ENCODE measurements around the gene SKP1.
A peak's percentile ranks its signal among the peaks of the same experiment; 100 is the strongest.
"Not testable (repeated sequence)": the region's sequence is repeated elsewhere in the genome, so short reads cannot be mapped to it uniquely, and the experiment has no call there.

The SKP1 gene

GRCh38 chr5:134176511-134177368, at the start of gene SKP1:
Gene SKP1 (minus strand): TSS chr5:134176950. CDS start chr5:134174022, 2,928 bp downstream.
- peak within 1 kb of the TSS; percentile 91 for H3K4me3 Mint-ChIP-seq
- peaks cover 19% of the 10 kb centered on the region for H3K4me1 Mint-ChIP-seq (ENCODE audit: low read depth)
- no peaks in the 10 kb centered on the region for H3K27me3 Mint-ChIP-seq (ENCODE audit: low read depth)

GRCh38 chr5:134225780-134226440, 49.2 kb upstream of the SKP1 start, which contains the start of gene PPP2CA:
Gene PPP2CA (minus strand): TSS chr5:134226073. CDS start chr5:134225861, 212 bp downstream.
- Mint-ChIP-seq H3K4me1 (ENCODE audit: low read depth) (peaks cover 39% of the 10 kb centered on the region), H3K36me3 (ENCODE audit: low read depth) (peaks cover 32% of the 10 kb centered on the region), H3K27me3 (ENCODE audit: low read depth) (no peaks in the 10 kb centered on the region), H3K4me3 (peak within 1 kb of the TSS; percentile 80), H3K9me3 (no peaks in the 10 kb centered on the region), H3K27ac (peak within 1 kb of the TSS; percentile 98)
- DNase-seq (ENCODE audit: low spot score): peak; percentile 100

More at GRCh38 chr5:134176511-134177368, at the start of gene SKP1:
- peaks cover 17% of the 10 kb centered on the region for H3K36me3 Mint-ChIP-seq (ENCODE audit: low read depth)
- peak within 1 kb of the TSS; percentile 97 for H3K27ac Mint-ChIP-seq
- H3K9me3 Mint-ChIP-seq: no peaks in the 10 kb centered on the region
- DNase-seq (ENCODE audit: low spot score): peak; percentile 87

GRCh38 chr5:134224888-134225779, 48.4 kb upstream of the SKP1 start:
- peak overlapping the region; percentile 80 for H3K4me3 Mint-ChIP-seq
- peaks cover 45% of the 10 kb centered on the region for H3K4me1 Mint-ChIP-seq (ENCODE audit: low read depth)
- H3K9me3 Mint-ChIP-seq: no peaks in the 10 kb centered on the region
- peak; percentile 71 for DNase-seq (ENCODE audit: low spot score)
- H3K27me3 Mint-ChIP-seq (ENCODE audit: low read depth): no peaks in the 10 kb centered on the region
- H3K27ac Mint-ChIP-seq: peak overlapping the region; percentile 98
- H3K36me3 Mint-ChIP-seq (ENCODE audit: low read depth): peaks cover 38% of the 10 kb centered on the region

- Mint-ChIP-seq H3K4me3 (peak overlapping the region; percentile 80), H3K27me3 (ENCODE audit: low read depth) (no peaks in the 10 kb centered on the region), H3K9me3 (no peaks in the 10 kb centered on the region), H3K27ac (peak overlapping the region; percentile 96), H3K4me1 (ENCODE audit: low read depth) (peaks cover 56% of the 10 kb centered on the region), H3K36me3 (ENCODE audit: low read depth) (peaks cover 43% of the 10 kb centered on the region)
- no peak for DNase-seq (ENCODE audit: low spot score)
Measured at GRCh38 chr5:134223406-134224248, 46.9 kb upstream of the SKP1 start.

GRCh38 chr5:134221690-134222089, 44.9 kb upstream of the SKP1 start:
- peaks cover 45% of the 10 kb centered on the region for H3K36me3 Mint-ChIP-seq (ENCODE audit: low read depth)

GRCh38 chr5:134215757-134216156, 39.0 kb upstream of the SKP1 start:
- Mint-ChIP-seq H3K4me3 (no peak overlapping the region), H3K27me3 (ENCODE audit: low read depth) (no peaks in the 10 kb centered on the region), H3K4me1 (ENCODE audit: low read depth) (peaks cover 32% of the 10 kb centered on the region), H3K9me3 (no peaks in the 10 kb centered on the region), H3K27ac (no peak overlapping the region), H3K36me3 (ENCODE audit: low read depth) (peaks cover 41% of the 10 kb centered on the region)
- no peak for DNase-seq (ENCODE audit: low spot score)

More at GRCh38 chr5:134221690-134222089, 44.9 kb upstream of the SKP1 start:
- not testable (repeated sequence) for DNase-seq (ENCODE audit: low spot score); H3K9me3 Mint-ChIP-seq; H3K27ac Mint-ChIP-seq; H3K27me3 Mint-ChIP-seq (ENCODE audit: low read depth)
- H3K4me3 Mint-ChIP-seq: peak overlapping the region; percentile 80
- H3K4me1 Mint-ChIP-seq (ENCODE audit: low read depth): peaks cover 49% of the 10 kb centered on the region

- not testable (repeated sequence) for H3K9me3 Mint-ChIP-seq; H3K27ac Mint-ChIP-seq; DNase-seq (ENCODE audit: low spot score); H3K4me3 Mint-ChIP-seq; H3K27me3 Mint-ChIP-seq (ENCODE audit: low read depth)
- peaks cover 20% of the 10 kb centered on the region for H3K4me1 Mint-ChIP-seq (ENCODE audit: low read depth)
- peaks cover 25% of the 10 kb centered on the region for H3K36me3 Mint-ChIP-seq (ENCODE audit: low read depth)
Measured at GRCh38 chr5:134211263-134212031, 34.7 kb upstream of the SKP1 start.

GRCh38 chr5:134209477-134210245, 32.9 kb upstream of the SKP1 start:
- Mint-ChIP-seq H3K4me3 (no peak overlapping the region), H3K4me1 (ENCODE audit: low read depth) (peaks cover 17% of the 10 kb centered on the region), H3K9me3 (no peaks in the 10 kb centered on the region), H3K36me3 (ENCODE audit: low read depth) (peaks cover 29% of the 10 kb centered on the region), H3K27me3 (ENCODE audit: low read depth) (no peaks in the 10 kb centered on the region), H3K27ac (no peak overlapping the region)
- DNase-seq (ENCODE audit: low spot score): no peak

- DNase-seq (ENCODE audit: low spot score): no peak
- H3K36me3 Mint-ChIP-seq (ENCODE audit: low read depth): peaks cover 24% of the 10 kb centered on the region
- no peaks in the 10 kb centered on the region for H3K9me3 Mint-ChIP-seq
- no peaks in the 10 kb centered on the region for H3K27me3 Mint-ChIP-seq (ENCODE audit: low read depth)
- no peak overlapping the region for H3K27ac Mint-ChIP-seq
- no peak overlapping the region for H3K4me3 Mint-ChIP-seq
- H3K4me1 Mint-ChIP-seq (ENCODE audit: low read depth): peaks cover 12% of the 10 kb centered on the region
Measured at GRCh38 chr5:134207696-134208095, 30.9 kb upstream of the SKP1 start.

GRCh38 chr5:134206627-134207160, 29.9 kb upstream of the SKP1 start:
- H3K27me3 Mint-ChIP-seq (ENCODE audit: low read depth): no peaks in the 10 kb centered on the region
- no peaks in the 10 kb centered on the region for H3K9me3 Mint-ChIP-seq
- H3K36me3 Mint-ChIP-seq (ENCODE audit: low read depth): peaks cover 26% of the 10 kb centered on the region
- H3K4me1 Mint-ChIP-seq (ENCODE audit: low read depth): peaks cover 16% of the 10 kb centered on the region
- H3K27ac Mint-ChIP-seq: no peak overlapping the region
- no peak overlapping the region for H3K4me3 Mint-ChIP-seq
- DNase-seq (ENCODE audit: low spot score): no peak

- Mint-ChIP-seq H3K9me3 (no peaks in the 10 kb centered on the region), H3K4me3 (no peak overlapping the region), H3K27ac (no peak overlapping the region), H3K27me3 (ENCODE audit: low read depth) (no peaks in the 10 kb centered on the region), H3K36me3 (ENCODE audit: low read depth) (peaks cover 46% of the 10 kb centered on the region), H3K4me1 (ENCODE audit: low read depth) (peaks cover 12% of the 10 kb centered on the region)
- DNase-seq (ENCODE audit: low spot score): no peak
Measured at GRCh38 chr5:134204575-134204974, 27.8 kb upstream of the SKP1 start.
